C4-2B (cell line): Measurements from ENCODE around the gene URI1.
"Not testable (repeated sequence)": the region's sequence is repeated elsewhere in the genome, so short reads cannot be mapped to it uniquely, and the experiment has no call there.

Source experiments
- H3K27ac ChIP-seq: fragments of 450-650 bp; 2 replicates; pipeline ENCODE4 v1.5.1; 2017
- CTCF ChIP-seq: fragments of 450-650 bp; conservative IDR thresholded peaks from 2 replicates; pipeline ENCODE4 v1.5.1; 2017; ENCODE audit warnings: mild to moderate bottlenecking
- ZFX ChIP-seq: fragments of 450-650 bp; IDR thresholded peaks from 2 replicates; pipeline ENCODE4 v1.6.1; 2017

The URI1 gene

GRCh38 chr19:30036154-30037129, 94.4 kb downstream of the URI1 start:
- TF ChIP-seq ZFX: no peak
- no peak for TF ChIP-seq CTCF
- no peak overlapping the region for H3K27ac ChIP-seq

- H3K27ac ChIP-seq: no peak overlapping the region
- no peak for TF ChIP-seq ZFX
- no peak for TF ChIP-seq CTCF
Measured at GRCh38 chr19:30037835-30038234, 95.8 kb downstream of the URI1 start.

- not testable (repeated sequence) for H3K27ac ChIP-seq
Measured at GRCh38 chr19:30041931-30042330, 99.9 kb downstream of the URI1 start.

- H3K27ac ChIP-seq: not testable (repeated sequence)
Measured at GRCh38 chr19:30043008-30043407, 101.0 kb downstream of the URI1 start.

- no peak overlapping the region for H3K27ac ChIP-seq
- TF ChIP-seq ZFX (no peak), CTCF (no peak)
Measured at GRCh38 chr19:30044273-30045248, 102.5 kb downstream of the URI1 start.

GRCh38 chr19:30046522-30046921, 104.5 kb downstream of the URI1 start:
- TF ChIP-seq ZFX: no peak
- TF ChIP-seq CTCF: peak; percentile 76
- no peak overlapping the region for H3K27ac ChIP-seq

GRCh38 chr19:30047432-30047831, 105.4 kb downstream of the URI1 start:
- TF ChIP-seq CTCF (no peak), ZFX (no peak)
- H3K27ac ChIP-seq: no peak overlapping the region

GRCh38 chr19:30049226-30049625, 107.2 kb downstream of the URI1 start:
- TF ChIP-seq ZFX (no peak), CTCF (no peak)
- H3K27ac ChIP-seq: no peak overlapping the region
